Mesendoderm (in vitro differentiated cells): Measurements from ENCODE around the gene PPP4R4.
"Not testable (repeated sequence)": the region's sequence is repeated elsewhere in the genome, so short reads cannot be mapped to it uniquely, and the experiment has no call there.

ENCODE experiments used
- DNase-seq: peaks from one replicate; pipeline ENCODE4 v3.0.0; 2013
- H2AK5ac ChIP-seq: 2 replicates; pipeline ENCODE4 v1.6.1; 2013; ENCODE audit warnings: low read length, inconsistent platforms
- H2BK120ac ChIP-seq: 2 replicates; pipeline ENCODE4 v1.6.1; 2013; ENCODE audit warnings: low read depth, mild to moderate bottlenecking, low read length, moderate library complexity, mixed read lengths
- H2BK15ac ChIP-seq: replicated peaks from 2 replicates; pipeline ENCODE4 v1.6.1; 2013; ENCODE audit warnings: low read depth, mild to moderate bottlenecking, moderate library complexity
- H2BK5ac ChIP-seq: 2 replicates; pipeline ENCODE4 v1.6.1; 2013; ENCODE audit warnings: low read length, inconsistent platforms
- H3K18ac ChIP-seq: 2 replicates; pipeline ENCODE4 v1.6.1; 2013; ENCODE audit warnings: mild to moderate bottlenecking, low read length, mixed read lengths
- H3K23ac ChIP-seq: one replicate; pipeline ENCODE4 v1.6.1; 2013; ENCODE audit warnings: low read length
- H3K27ac ChIP-seq: 2 replicates; pipeline ENCODE4 v1.5.1; 2013; ENCODE audit warnings: low read depth, mild to moderate bottlenecking, inconsistent platforms, low read length, moderate library complexity
- H3K27me3 ChIP-seq: 2 replicates; pipeline ENCODE4 v1.6.1; 2013; ENCODE audit warnings: low read length, control low read depth, mild to moderate bottlenecking, inconsistent platforms; ENCODE audit not compliant: insufficient read depth, poor library complexity
- H3K36me3 ChIP-seq: 2 replicates; pipeline ENCODE4 v1.6.1; 2013; ENCODE audit warnings: low read length, inconsistent platforms; ENCODE audit not compliant: control insufficient read depth, insufficient read depth
- H3K4ac ChIP-seq: one replicate; pipeline ENCODE4 v1.6.1; 2013; ENCODE audit warnings: low read depth, mild to moderate bottlenecking, low read length, moderate library complexity
- H3K4me1 ChIP-seq: 2 replicates; pipeline ENCODE4 v1.6.1; 2013; ENCODE audit warnings: low read depth, low read length, inconsistent platforms; ENCODE audit not compliant: control insufficient read depth
- H3K4me2 ChIP-seq: 2 replicates; pipeline ENCODE4 v1.6.1; 2013; ENCODE audit warnings: low read length
- H3K4me3 ChIP-seq: 2 replicates; pipeline ENCODE4 v1.5.1; 2013; ENCODE audit warnings: mild to moderate bottlenecking, low read length
- H3K56ac ChIP-seq: one replicate; pipeline ENCODE4 v1.6.1; 2013; ENCODE audit warnings: low read length
- H3K79me1 ChIP-seq: 2 replicates; pipeline ENCODE4 v1.6.1; 2013; ENCODE audit warnings: low read length, inconsistent platforms
- H3K79me2 ChIP-seq: 2 replicates; pipeline ENCODE4 v1.6.1; 2013; ENCODE audit warnings: mild to moderate bottlenecking, low read length; ENCODE audit not compliant: control insufficient read depth, insufficient read depth
- H3K9ac ChIP-seq: 2 replicates; pipeline ENCODE4 v1.6.1; 2013; ENCODE audit warnings: low read length, inconsistent platforms
- H4K5ac ChIP-seq: one replicate; pipeline ENCODE4 v1.6.1; 2013; ENCODE audit warnings: low read length
- H4K8ac ChIP-seq: one replicate; pipeline ENCODE4 v1.6.1; 2013; ENCODE audit warnings: low read depth, mild to moderate bottlenecking, control low read depth, low read length, moderate library complexity
- WGBS: extraction: QIAGEN DNeasy Blood & Tissue Kit; methylation state at CpG from one replicate; pipeline ENCODE4 v1.1.7; 2013; ENCODE audit warnings: low lambda C conversion rate, missing lambda C conversion rate; ENCODE audit not compliant: insufficient coverage; ENCODE audit errors: extremely low coverage; 5-methylcytosine and 5-hydroxymethylcytosine counted together

PPP4R4 gene

DNA sequence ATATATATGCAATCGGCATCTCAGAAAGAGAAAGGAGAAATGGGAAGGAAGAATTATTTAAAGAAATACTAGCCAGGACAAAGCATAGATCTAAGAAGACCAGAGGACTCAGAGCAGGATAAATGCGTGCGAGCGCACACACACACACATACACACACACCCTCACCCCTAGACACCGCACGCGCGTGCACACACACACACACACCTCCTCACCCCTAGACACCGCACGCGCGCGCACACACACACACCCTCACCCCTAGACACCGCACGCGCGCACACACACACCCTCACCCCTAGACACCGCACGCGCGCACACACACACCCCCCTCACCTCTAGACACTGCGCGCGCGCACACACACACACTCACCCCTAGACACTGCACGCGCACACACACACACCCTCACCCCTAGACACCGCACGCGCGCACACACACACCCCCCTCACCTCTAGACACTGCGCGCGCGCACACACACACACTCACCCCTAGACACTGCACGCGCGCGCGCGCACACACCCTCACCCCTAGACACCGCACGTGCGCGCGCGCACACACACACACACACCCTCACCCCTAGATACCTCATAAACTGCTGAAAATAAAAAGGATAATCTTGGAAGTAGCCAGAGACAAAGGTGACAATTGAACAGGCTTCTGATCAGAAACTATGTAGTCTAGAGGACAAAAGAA lies 44.2 kb downstream of the PPP4R4 start:
- not testable (repeated sequence) for H3K4me2 ChIP-seq, H3K4me1 ChIP-seq, H3K27ac ChIP-seq, H3K79me2 ChIP-seq, H4K8ac ChIP-seq, H4K5ac ChIP-seq, H3K79me1 ChIP-seq, H3K18ac ChIP-seq, H2BK120ac ChIP-seq, H3K36me3 ChIP-seq, H3K56ac ChIP-seq, H3K9ac ChIP-seq, H2BK5ac ChIP-seq, H3K23ac ChIP-seq, H2BK15ac ChIP-seq, H2AK5ac ChIP-seq, H3K27me3 ChIP-seq, DNase-seq, H3K4me3 ChIP-seq, H3K4ac ChIP-seq
- no CpG with 5 or more reads among the region's 47 CpGs for WGBS

- Histone ChIP-seq H3K79me2 (no peaks in the 10 kb centered on the region), H3K23ac (no peak overlapping the region), H3K79me1 (no peaks in the 10 kb centered on the region), H3K4me3 (no peak overlapping the region), H2BK15ac (no peak overlapping the region), H3K4ac (no peak overlapping the region), H4K5ac (no peak overlapping the region), H3K18ac (no peak overlapping the region), H3K27me3 (no peaks in the 10 kb centered on the region), H4K8ac (no peak overlapping the region), H2AK5ac (no peak overlapping the region), H3K56ac (no peak overlapping the region), H3K27ac (no peak overlapping the region), H2BK5ac (no peak overlapping the region), H3K4me1 (no peaks in the 10 kb centered on the region), H2BK120ac (no peak overlapping the region), H3K4me2 (no peak overlapping the region), H3K9ac (no peak overlapping the region), H3K36me3 (no peaks in the 10 kb centered on the region)
- DNase-seq = no peak
- WGBS = no CpG with 5 or more reads among the region's 2 CpGs
Measured at GRCh38 chr14:94224040-94224439, 49.9 kb downstream of the PPP4R4 start.

DNA sequence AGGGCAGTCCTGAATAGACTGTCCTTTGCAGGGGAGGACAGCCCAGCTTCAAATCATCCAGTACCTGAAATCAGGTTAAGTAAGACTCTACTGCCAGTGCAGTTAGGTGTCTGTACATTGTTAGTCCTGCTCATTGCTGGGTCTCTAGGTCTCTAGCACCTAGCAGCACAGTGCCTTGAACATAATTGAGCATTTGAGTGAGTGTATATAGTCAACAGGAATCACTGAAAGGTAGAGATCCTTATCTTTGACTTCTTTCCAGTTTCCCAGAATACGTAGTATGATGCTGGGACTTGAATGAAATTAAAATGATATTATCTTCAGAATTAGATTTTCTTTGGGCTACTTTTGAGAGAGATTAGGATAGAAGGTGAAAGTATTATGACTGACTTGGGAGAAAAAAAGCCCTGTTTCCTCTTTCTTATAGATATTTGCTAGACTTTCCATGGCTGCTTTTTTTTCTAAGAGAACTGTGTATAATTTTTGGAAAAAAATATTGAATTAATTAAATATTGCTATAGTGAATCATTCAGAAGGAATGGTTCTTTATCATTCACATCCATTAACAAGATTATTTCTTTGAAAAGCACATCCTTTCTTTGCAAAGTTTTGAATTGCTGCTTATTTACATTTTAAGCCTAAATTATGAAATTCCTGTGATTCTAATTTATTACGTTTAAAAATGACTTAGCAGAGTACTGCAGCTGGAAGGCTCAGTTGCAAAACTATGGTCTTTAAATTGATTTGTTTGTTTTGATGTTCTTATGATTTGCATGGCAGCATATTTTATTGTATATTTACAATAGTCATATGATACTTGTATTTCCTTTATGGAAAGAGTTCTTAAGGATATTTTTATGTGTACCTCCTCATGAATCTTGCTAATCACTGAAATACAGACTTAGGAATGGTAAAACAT lies 51.6 kb downstream of the PPP4R4 start:
- H3K4me3 ChIP-seq = no peak overlapping the region
- H3K56ac ChIP-seq = no peak overlapping the region
- no peaks in the 10 kb centered on the region for H3K4me1 ChIP-seq
- H3K27me3 ChIP-seq = no peaks in the 10 kb centered on the region
- H2BK5ac ChIP-seq = no peak overlapping the region
- no peak overlapping the region for H4K5ac ChIP-seq
- no peak overlapping the region for H3K4ac ChIP-seq
- no peak overlapping the region for H2AK5ac ChIP-seq
- H3K4me2 ChIP-seq = no peak overlapping the region
- H2BK120ac ChIP-seq = no peak overlapping the region
- no CpG with 5 or more reads among the region's 2 CpGs for WGBS
- H3K36me3 ChIP-seq = no peaks in the 10 kb centered on the region
- H3K23ac ChIP-seq = no peak overlapping the region
- H4K8ac ChIP-seq = no peak overlapping the region
- no peak for DNase-seq
- H3K18ac ChIP-seq = no peak overlapping the region
- H2BK15ac ChIP-seq = no peak overlapping the region
- H3K9ac ChIP-seq = no peak overlapping the region
- no peaks in the 10 kb centered on the region for H3K79me2 ChIP-seq
- H3K79me1 ChIP-seq = no peaks in the 10 kb centered on the region
- H3K27ac ChIP-seq = no peak overlapping the region

- Histone ChIP-seq H3K79me2 (no peaks in the 10 kb centered on the region), H2BK120ac (no peak overlapping the region), H3K56ac (no peak overlapping the region), H3K27me3 (no peaks in the 10 kb centered on the region), H3K9ac (no peak overlapping the region), H3K23ac (no peak overlapping the region), H3K4ac (no peak overlapping the region), H3K4me2 (no peak overlapping the region), H4K5ac (no peak overlapping the region), H2AK5ac (no peak overlapping the region), H4K8ac (no peak overlapping the region), H3K4me3 (no peak overlapping the region), H3K27ac (no peak overlapping the region), H2BK15ac (no peak overlapping the region), H3K79me1 (no peaks in the 10 kb centered on the region), H2BK5ac (no peak overlapping the region), H3K18ac (no peak overlapping the region), H3K36me3 (no peaks in the 10 kb centered on the region), H3K4me1 (no peaks in the 10 kb centered on the region)
- WGBS = no CpG with 5 or more reads among the region's 4 CpGs
- no peak for DNase-seq
Measured at GRCh38 chr14:94227029-94227428, 52.9 kb downstream of the PPP4R4 start.

GRCh38 chr14:94237046-94237445 lies 62.9 kb downstream of the PPP4R4 start:
- no peak for DNase-seq
- Histone ChIP-seq H3K9ac (no peak overlapping the region), H4K5ac (no peak overlapping the region), H3K79me2 (no peaks in the 10 kb centered on the region), H2AK5ac (no peak overlapping the region), H3K4me3 (no peak overlapping the region), H3K27me3 (no peaks in the 10 kb centered on the region), H3K18ac (no peak overlapping the region), H2BK120ac (no peak overlapping the region), H3K23ac (no peak overlapping the region), H3K36me3 (no peaks in the 10 kb centered on the region), H3K4me2 (no peak overlapping the region), H3K4ac (no peak overlapping the region), H3K4me1 (no peaks in the 10 kb centered on the region), H3K56ac (no peak overlapping the region), H4K8ac (no peak overlapping the region), H2BK5ac (no peak overlapping the region), H2BK15ac (no peak overlapping the region), H3K27ac (no peak overlapping the region), H3K79me1 (no peaks in the 10 kb centered on the region)
